ENCODE data around the gene MCM7. TPM values are rescaled to one million over a fixed set of nuclear protein-coding genes. Genes with fewer than 3 reads are reported as not detected.

MCM7 gene
- total and polyA plus RNA-seq, 10 of the 15 experiments (the other 5 are each of a cell fraction or from before 2014, with no cell fraction given) = 183 to 383 (median 244) TPM

- Histone ChIP-seq H3K4me2 (ENCODE audit: control insufficient read depth, insufficient read depth) (no peak overlapping the region), H3K36me3 (ENCODE audit: control insufficient read depth in 2 of 2, insufficient read depth in 2 of 2, low read length in 1 of 2) (no peaks in the 10 kb centered on the region), H3K9me3 (replicated peaks; ENCODE audit: control insufficient read depth, insufficient read depth, low read length) (no peaks in the 10 kb centered on the region; the same call in 2 of the 3 replicates), H3K27me3 (replicated peaks in 1 of 2; ENCODE audit: control insufficient read depth in 2 of 2, insufficient read depth in 2 of 2, low read length in 1 of 2) (no peaks in the 10 kb centered on the region), H3K79me2 (ENCODE audit: control insufficient read depth, insufficient read depth, low read length) (no peaks in the 10 kb centered on the region), H3K4me1 (ENCODE audit: control insufficient read depth, insufficient read depth, low read length) (peaks cover 14% of the 10 kb centered on the region), H4K20me1 (ENCODE audit: control insufficient read depth, insufficient read depth) (no peaks in the 10 kb centered on the region), H3K4me3 (no peak overlapping the region), H2AFZ (ENCODE audit: control insufficient read depth, low read depth, low read length) (no peak overlapping the region), H3K9ac (ENCODE audit: control insufficient read depth, insufficient read depth, low read length) (no peak overlapping the region), H3K27ac (ENCODE audit: control insufficient read depth, insufficient read depth) (no peak overlapping the region)
- SMC1A ChIA-PET (ENCODE audit: uncharacterized antibody, unreplicated experiment) = interaction anchor here (1.1 to 1.7 kb wide), 3 partner anchors 9 to 48 kb away, joined by 3 to 6 read pairs (median 5); no protein-coding TSS in a partner anchor
- intact Hi-C loops (cut with micrococcal nuclease; ENCODE audit: unreplicated experiment) (no loop called here), in situ Hi-C loops (cut with MboI) (no loop called here)
- 79% methylated on average over 3 of the region's 3 CpGs for WGBS (ENCODE audit: insufficient coverage, insufficient replicate concordance, low lambda C conversion rate, missing lambda C conversion rate)
- no peak for TF ChIP-seq EP300 (IDR thresholded peaks at IDR 0.05; ENCODE audit: borderline replicate concordance in 1 of 2, control insufficient read depth in 1 of 2, low read depth in 2 of 2, low read length in 2 of 2)
- no peak for TF ChIP-seq POU2F2 (IDR thresholded peaks at IDR 0.05; ENCODE audit: borderline replicate concordance, low read depth, low read length)
- TF ChIP-seq SKIL (IDR thresholded peaks at IDR 0.05; ENCODE audit: low read depth, poor library complexity, severe bottlenecking) = no peak
- TF ChIP-seq EED (IDR thresholded peaks at IDR 0.05; ENCODE audit: low read depth) = no peak
- no peak for TF ChIP-seq PBX3 (IDR thresholded peaks at IDR 0.05; ENCODE audit: insufficient replicate concordance, low read depth, low read length)
- no peak for TF ChIP-seq FOS (IDR thresholded peaks at IDR 0.05; ENCODE audit: borderline replicate concordance, extremely low read depth, insufficient read length)
- TF ChIP-seq EGR1 (IDR thresholded peaks at IDR 0.05; ENCODE audit: borderline replicate concordance in 1 of 2, low read depth in 2 of 2, low read length in 2 of 2) = no peak
- TF ChIP-seq HDAC2 (IDR thresholded peaks at IDR 0.05) = no peak
- no peak for TF ChIP-seq ZNF592 (IDR thresholded peaks at IDR 0.05)
- no peak for TF ChIP-seq ZSCAN29 (IDR thresholded peaks at IDR 0.05)
- no peak for TF ChIP-seq SMAD1 (IDR thresholded peaks at IDR 0.05; ENCODE audit: low read depth, partially characterized antibody)
- TF ChIP-seq NFXL1 (IDR thresholded peaks at IDR 0.05; ENCODE audit: borderline replicate concordance) = no peak
- no peak for TF ChIP-seq RCOR1 (conservative IDR thresholded peaks at IDR 0.05; ENCODE audit: low read depth, low read length)
- no peak for TF ChIP-seq ZNF207 (IDR thresholded peaks at IDR 0.05; ENCODE audit: borderline replicate concordance)
- POLR2A ChIA-PET = interaction anchor here (0.6 to 1.6 kb wide), 5 partner anchors 16 to 1691 kb away, joined by 3 to 6 read pairs (median 4); partner anchors contain the start of genes MEPCE and TRAPPC14
- FAIRE-seq (no peak), DNase-seq (ENCODE audit: low read depth, low spot score) (no peak), ATAC-seq (no peak)
- BruUV-seq (replicated peaks) = no TSS peak
- RAD21 ChIA-PET (ENCODE audit: unreplicated experiment) = interaction anchor here (1.2 to 2.0 kb wide), 2 partner anchors 10 to 25 kb away, joined by 4 to 5 read pairs; no protein-coding TSS in a partner anchor
- CTCF ChIA-PET = interaction anchor here (1.2 to 3.4 kb wide), 3 partner anchors 11 to 76 kb away, joined by 3 to 16 read pairs (median 3); no protein-coding TSS in a partner anchor
Observed at GRCh38 chr7:100142461-100142860, 41.3 kb upstream of the MCM7 start.
